Activated CD4-positive, alpha-beta T cell treated with anti-CD3 and anti-CD28 coated beads, Interleukin-2, amount 10 ng/mL, durations not matched to agents 7 days and 5 days (primary cell): ENCODE data around the gene REV1. TPM values are rescaled to one million over a fixed set of nuclear protein-coding genes. Genes with fewer than 3 reads are reported as not detected.
"Not testable (repeated sequence)": the region's sequence is repeated elsewhere in the genome, so short reads cannot be mapped to it uniquely, and the experiment has no call there.

Experiments used
- CTCF ChIA-PET: fragments of 350-600 bp; sonication (Branson Sonifier 250); formaldehyde crosslinking; loops from one replicate; lab custom pipeline; 2021; ENCODE audit warnings: antibody characterized with exemption; lab: Charles Lee
- POLR2A ChIA-PET: fragments of 350-600 bp; sonication (Branson Sonifier 250); formaldehyde crosslinking; loops from one replicate; lab custom pipeline; 2021; ENCODE audit warnings: antibody characterized with exemption; lab: Charles Lee
- DNase-seq: peaks from one replicate; pipeline ENCODE4 v3.0.0-alpha.2; 2020
- H3K27ac Mint-ChIP-seq: one replicate; pipeline ENCODE4 v1.8.0; 2021; ENCODE audit warnings: mild to moderate bottlenecking, moderate library complexity, mixed read lengths
- H3K27me3 Mint-ChIP-seq: one replicate; pipeline ENCODE4 v1.8.0; 2021; ENCODE audit warnings: mixed read lengths
- H3K36me3 Mint-ChIP-seq: one replicate; pipeline ENCODE4 v1.8.0; 2021; ENCODE audit warnings: low read depth, mixed read lengths
- H3K4me1 Mint-ChIP-seq: one replicate; pipeline ENCODE4 v1.8.0; 2021; ENCODE audit warnings: mixed read lengths
- H3K4me3 Mint-ChIP-seq: one replicate; pipeline ENCODE4 v1.8.0; 2021; ENCODE audit warnings: mild to moderate bottlenecking, moderate library complexity, mixed read lengths
- H3K9me3 Mint-ChIP-seq: one replicate; pipeline ENCODE4 v1.8.0; 2021; ENCODE audit warnings: mixed read lengths
- total RNA-seq, 2 experiments: library from RNA; stranded (reverse); gene quantifications; one replicate each; pipeline ENCODE4 v1.2.3, GENCODE V29; 2021

Gene REV1
- 10 to 100 TPM; 37.4 to 40.7 TPM for total RNA-seq

- Mint-ChIP-seq H3K9me3 (no peaks in the 10 kb centered on the region), H3K36me3 (peaks cover 3% of the 10 kb centered on the region), H3K4me1 (peaks cover 31% of the 10 kb centered on the region), H3K4me3 (peak within 1 kb of the TSS; percentile 92), H3K27ac (peak within 1 kb of the TSS; percentile 97), H3K27me3 (no peaks in the 10 kb centered on the region)
- DNase-seq, result peak; percentile 91
- POLR2A ChIA-PET, result no interaction called here
- CTCF ChIA-PET, result interaction anchor here (0.6 to 1.0 kb wide), 4 partner anchors 8 to 120 kb away, joined by 3 to 4 read pairs (median 4); no protein-coding TSS in a partner anchor
Measured at GRCh38 chr2:99489761-99490622, at the start of gene REV1. Gene REV1 (minus strand): TSS chr2:99490017. CDS start chr2:99464975, 25,042 bp downstream.

- H3K36me3 Mint-ChIP-seq, result no peaks in the 10 kb centered on the region
- no peak overlapping the region for H3K4me3 Mint-ChIP-seq
- H3K27ac Mint-ChIP-seq, result no peak overlapping the region
- peaks cover 15% of the 10 kb centered on the region for H3K27me3 Mint-ChIP-seq
- CTCF ChIA-PET, result no interaction called here
- POLR2A ChIA-PET, result no interaction called here
- no peaks in the 10 kb centered on the region for H3K4me1 Mint-ChIP-seq
- DNase-seq, result no peak
- H3K9me3 Mint-ChIP-seq, result no peaks in the 10 kb centered on the region
Measured at GRCh38 chr2:99537910-99538485, 48.2 kb upstream of the REV1 start.

GRCh38 chr2:99524056-99524455, 34.2 kb upstream of the REV1 start:
- ChIA-PET POLR2A (no interaction called here), CTCF (no interaction called here)
- no peak overlapping the region for H3K27ac Mint-ChIP-seq
- no peak overlapping the region for H3K4me3 Mint-ChIP-seq
- no peaks in the 10 kb centered on the region for H3K4me1 Mint-ChIP-seq
- no peaks in the 10 kb centered on the region for H3K36me3 Mint-ChIP-seq
- H3K27me3 Mint-ChIP-seq, result peaks cover 2% of the 10 kb centered on the region
- no peaks in the 10 kb centered on the region for H3K9me3 Mint-ChIP-seq
- DNase-seq, result no peak

GRCh38 chr2:99522157-99522556, 32.3 kb upstream of the REV1 start:
- ChIA-PET CTCF (interaction anchor here (0.6 kb wide), 1 partner anchor 125 kb away, joined by 3 read pairs; no protein-coding TSS in a partner anchor), POLR2A (no interaction called here)
- DNase-seq, result no peak
- no peak overlapping the region for H3K4me3 Mint-ChIP-seq
- no peaks in the 10 kb centered on the region for H3K36me3 Mint-ChIP-seq
- H3K27me3 Mint-ChIP-seq, result peaks cover 2% of the 10 kb centered on the region
- no peak overlapping the region for H3K27ac Mint-ChIP-seq
- H3K9me3 Mint-ChIP-seq, result no peaks in the 10 kb centered on the region
- no peaks in the 10 kb centered on the region for H3K4me1 Mint-ChIP-seq

DNA sequence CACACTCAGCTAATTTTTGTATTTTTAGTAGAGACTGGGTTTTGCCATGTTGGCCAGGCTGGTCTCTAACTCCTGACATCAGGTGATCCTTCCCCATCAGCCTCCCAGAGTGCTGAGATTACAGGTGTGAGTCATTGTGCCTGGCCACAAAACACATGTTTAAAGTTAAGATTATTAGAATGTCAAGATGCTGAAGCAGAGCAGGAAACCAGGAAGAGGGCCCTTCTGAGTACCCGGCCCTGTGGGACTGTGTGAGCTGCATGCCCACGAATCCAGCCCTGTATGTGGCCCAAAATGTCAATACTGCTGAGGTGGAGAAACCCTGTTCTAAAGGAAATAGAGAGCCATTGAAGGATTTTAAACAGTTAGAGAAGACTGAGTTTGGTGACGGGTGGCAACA, 31.0 kb upstream of the REV1 start:
- POLR2A ChIA-PET, result no interaction called here

DNA sequence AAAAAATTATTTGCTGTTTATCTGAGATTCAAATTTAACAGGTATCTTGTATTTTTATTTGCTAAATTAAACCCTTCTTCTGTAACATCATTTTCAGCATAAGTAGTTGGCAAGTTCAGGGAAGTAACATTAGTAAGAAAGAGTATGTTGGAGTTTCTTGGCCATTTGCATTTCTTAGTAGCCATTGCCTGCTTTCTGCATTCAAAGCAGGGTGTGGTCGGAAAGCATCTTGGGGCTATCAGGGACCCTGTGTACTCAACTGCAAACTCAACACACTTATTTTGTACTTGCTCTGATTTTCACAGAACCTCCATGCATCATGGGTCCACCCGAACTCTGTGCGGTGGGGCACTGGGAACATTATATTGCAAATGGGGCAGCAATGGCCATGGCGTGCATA, 30.4 kb upstream of the REV1 start:
- POLR2A ChIA-PET, result no interaction called here
- H3K27ac Mint-ChIP-seq, result no peak overlapping the region
- CTCF ChIA-PET, result no interaction called here
- DNase-seq, result no peak
- H3K27me3 Mint-ChIP-seq, result peaks cover 6% of the 10 kb centered on the region
- no peaks in the 10 kb centered on the region for H3K4me1 Mint-ChIP-seq
- H3K9me3 Mint-ChIP-seq, result no peaks in the 10 kb centered on the region
- H3K36me3 Mint-ChIP-seq, result no peaks in the 10 kb centered on the region
- H3K4me3 Mint-ChIP-seq, result no peak overlapping the region

More for the DNA sequence above, 31.0 kb upstream of the REV1 start:
- Mint-ChIP-seq H3K27ac (no peak overlapping the region), H3K9me3 (no peaks in the 10 kb centered on the region), H3K36me3 (no peaks in the 10 kb centered on the region), H3K4me1 (no peaks in the 10 kb centered on the region), H3K4me3 (no peak overlapping the region), H3K27me3 (peaks cover 3% of the 10 kb centered on the region)
- no peak for DNase-seq
- CTCF ChIA-PET, result no interaction called here

DNA sequence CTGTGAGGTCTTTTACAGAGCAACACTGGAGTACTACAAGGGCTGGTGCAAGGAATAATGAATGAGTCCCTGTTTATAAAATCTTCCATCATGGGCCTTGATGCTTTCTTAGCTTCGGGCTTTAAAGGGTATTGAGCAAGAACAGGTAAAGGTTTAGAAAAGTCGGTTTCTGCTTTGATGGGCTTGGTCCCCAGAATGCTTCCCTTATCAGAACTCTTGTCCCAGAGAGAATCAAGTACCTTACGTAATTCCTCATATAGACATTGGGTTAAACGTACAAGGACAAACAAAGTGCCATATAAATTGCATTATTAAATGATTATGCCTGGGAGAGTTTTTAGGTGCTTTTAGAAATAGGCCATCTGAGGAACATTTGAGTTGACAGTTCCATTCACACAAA, 24.5 kb upstream of the REV1 start:
- H3K4me1 Mint-ChIP-seq, result no peaks in the 10 kb centered on the region
- H3K27ac Mint-ChIP-seq, result no peak overlapping the region
- no peak for DNase-seq
- no peaks in the 10 kb centered on the region for H3K9me3 Mint-ChIP-seq
- no peak overlapping the region for H3K4me3 Mint-ChIP-seq
- no peaks in the 10 kb centered on the region for H3K36me3 Mint-ChIP-seq
- peaks cover 4% of the 10 kb centered on the region for H3K27me3 Mint-ChIP-seq
- ChIA-PET CTCF (no interaction called here), POLR2A (no interaction called here)

DNA sequence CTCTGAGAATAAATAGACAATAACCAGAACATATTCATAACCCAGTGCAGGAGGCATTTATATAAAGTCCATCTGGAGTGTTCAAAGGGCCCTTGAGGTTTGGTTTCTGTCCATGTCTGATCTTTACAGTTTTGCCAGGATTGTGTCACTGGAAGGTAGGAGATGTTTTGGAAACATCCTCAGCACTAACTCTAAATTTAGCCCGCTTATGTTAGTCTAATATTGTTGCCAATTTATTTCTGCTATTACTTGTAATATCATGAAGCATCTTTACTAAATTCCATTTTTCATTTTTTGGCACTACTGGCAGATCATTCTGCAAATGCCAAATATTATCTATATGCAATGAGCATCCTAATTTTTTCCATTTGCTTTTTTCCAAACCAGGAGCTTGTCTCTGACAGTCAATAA, 22.4 kb upstream of the REV1 start:
- no peak overlapping the region for H3K4me3 Mint-ChIP-seq

DNA sequence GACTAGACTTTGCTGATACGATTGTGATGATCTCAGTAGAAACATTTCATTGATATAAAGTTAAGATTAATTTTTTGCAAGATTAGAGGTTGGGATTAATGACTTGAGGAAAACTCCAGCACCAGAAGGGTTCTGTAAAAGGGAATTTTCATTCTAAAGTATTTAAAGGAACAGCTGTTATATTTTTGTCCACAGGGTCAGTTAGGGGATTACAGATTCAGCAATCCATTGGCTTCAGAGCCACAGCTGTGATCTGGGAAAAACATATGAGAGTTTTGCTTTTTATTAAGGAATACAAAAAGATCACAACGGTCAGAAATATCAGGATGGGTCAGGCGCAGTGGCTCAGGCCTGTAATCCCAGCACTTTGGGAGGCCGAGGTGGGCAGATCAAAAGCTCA, 19.6 kb upstream of the REV1 start:
- Mint-ChIP-seq H3K27ac (no peak overlapping the region), H3K36me3 (no peaks in the 10 kb centered on the region), H3K27me3 (no peaks in the 10 kb centered on the region), H3K9me3 (no peaks in the 10 kb centered on the region), H3K4me3 (no peak overlapping the region), H3K4me1 (no peaks in the 10 kb centered on the region)
- CTCF ChIA-PET, result no interaction called here
- POLR2A ChIA-PET, result no interaction called here
- DNase-seq, result no peak

More for the DNA sequence above, 22.4 kb upstream of the REV1 start:
- no peaks in the 10 kb centered on the region for H3K36me3 Mint-ChIP-seq
- POLR2A ChIA-PET, result no interaction called here
- no peak for DNase-seq
- no peak overlapping the region for H3K27ac Mint-ChIP-seq
- peaks cover 4% of the 10 kb centered on the region for H3K27me3 Mint-ChIP-seq
- H3K4me1 Mint-ChIP-seq, result no peaks in the 10 kb centered on the region
- CTCF ChIA-PET, result no interaction called here
- H3K9me3 Mint-ChIP-seq, result no peaks in the 10 kb centered on the region

DNA sequence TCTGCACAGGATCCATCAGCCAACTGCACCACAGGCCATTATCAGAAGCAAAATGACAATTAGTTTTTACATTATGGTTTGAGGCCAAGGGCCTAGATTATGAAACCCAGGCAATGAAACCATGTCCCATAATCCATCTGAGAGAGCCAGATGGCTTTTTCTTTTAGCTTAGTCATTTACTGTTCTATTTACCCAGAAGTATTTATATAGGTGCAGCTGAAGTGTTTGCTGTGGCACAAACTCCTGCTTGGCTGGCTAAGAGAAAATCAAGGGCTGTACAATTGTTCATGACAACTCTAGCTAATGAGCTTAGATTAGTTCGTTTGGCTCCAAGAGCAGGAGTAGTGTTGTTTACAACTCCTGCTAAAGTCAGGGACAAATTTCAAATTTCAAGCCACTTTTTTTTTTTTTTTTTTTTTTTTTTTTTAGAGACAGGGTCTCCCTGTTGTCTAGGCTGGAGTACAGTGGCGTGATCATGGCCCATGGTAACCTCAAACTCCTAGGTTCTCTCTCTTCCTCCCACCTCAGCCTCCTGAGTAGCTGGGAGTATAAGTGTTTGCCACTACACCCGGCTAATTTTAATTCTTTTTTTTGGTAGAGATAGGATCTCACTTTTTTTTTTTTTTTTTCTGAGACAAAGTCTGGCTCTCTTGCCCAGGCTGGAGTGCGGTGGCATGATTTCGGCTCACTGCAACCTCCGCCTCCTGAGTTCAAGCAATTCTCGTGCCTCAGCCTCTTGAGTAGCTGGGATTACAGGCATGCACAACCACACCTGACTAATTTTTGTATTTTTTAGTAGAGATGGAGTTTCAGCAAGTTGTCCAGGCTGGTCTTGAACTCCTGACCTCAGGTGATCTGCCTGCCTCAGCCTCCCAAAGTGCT, 18.4 kb upstream of the REV1 start:
- H3K4me1 Mint-ChIP-seq, result peaks cover 4% of the 10 kb centered on the region
- no peaks in the 10 kb centered on the region for H3K27me3 Mint-ChIP-seq
- H3K36me3 Mint-ChIP-seq, result no peaks in the 10 kb centered on the region
- CTCF ChIA-PET, result no interaction called here
- no peak overlapping the region for H3K4me3 Mint-ChIP-seq
- POLR2A ChIA-PET, result no interaction called here
- no peak for DNase-seq
- H3K27ac Mint-ChIP-seq, result no peak overlapping the region
- no peaks in the 10 kb centered on the region for H3K9me3 Mint-ChIP-seq

GRCh38 chr2:99504844-99505584, 15.2 kb upstream of the REV1 start:
- ChIA-PET CTCF (interaction anchor here (0.7 kb wide), 1 partner anchor 8 kb away, joined by 4 read pairs; no protein-coding TSS in a partner anchor), POLR2A (no interaction called here)
- no peak for DNase-seq
- peaks cover 4% of the 10 kb centered on the region for H3K4me1 Mint-ChIP-seq
- H3K4me3 Mint-ChIP-seq, result no peak overlapping the region
- peaks cover 4% of the 10 kb centered on the region for H3K27me3 Mint-ChIP-seq
- H3K27ac Mint-ChIP-seq, result no peak overlapping the region
- H3K9me3 Mint-ChIP-seq, result no peaks in the 10 kb centered on the region
- H3K36me3 Mint-ChIP-seq, result no peaks in the 10 kb centered on the region

DNA sequence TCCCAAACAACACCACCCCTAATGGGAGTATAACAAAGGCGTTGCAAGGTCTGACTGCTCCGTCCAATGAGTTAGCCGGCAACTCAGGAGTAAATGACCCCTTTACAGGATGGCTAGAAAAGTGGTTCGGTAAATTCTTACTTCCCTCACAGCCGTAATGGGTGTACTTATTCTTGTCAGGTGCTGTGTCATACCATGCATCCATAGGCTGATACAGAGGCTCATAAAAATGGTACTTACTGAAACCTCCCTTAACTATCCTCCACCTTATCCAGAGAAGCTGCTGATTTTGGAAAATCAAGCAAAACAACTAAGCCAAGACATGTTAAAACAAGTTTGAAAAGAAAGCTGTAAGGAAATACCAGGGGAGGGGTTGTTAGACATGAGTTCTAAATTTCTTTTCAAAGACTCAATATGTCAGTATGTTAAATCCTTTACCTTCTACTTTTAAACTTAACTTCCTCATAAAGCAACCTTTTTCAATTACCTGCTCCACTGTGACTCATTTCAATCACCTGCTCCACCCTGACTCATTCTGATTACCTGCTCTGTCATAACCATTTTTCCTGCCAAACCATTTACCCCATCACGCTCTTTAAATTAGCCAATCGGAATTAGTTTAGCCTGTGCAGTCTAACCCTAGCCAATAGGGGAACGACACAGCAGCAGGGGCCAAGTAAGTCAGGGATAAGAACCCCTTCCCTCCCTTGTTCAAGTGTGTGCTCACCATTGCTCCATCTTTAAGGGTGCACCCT, 14.0 kb upstream of the REV1 start:
- DNase-seq, H3K27ac Mint-ChIP-seq, H3K36me3 Mint-ChIP-seq, H3K4me1 Mint-ChIP-seq, H3K9me3 Mint-ChIP-seq, POLR2A ChIA-PET, H3K4me3 Mint-ChIP-seq: not testable (repeated sequence)
- CTCF ChIA-PET, result interaction anchor here (0.7 kb wide), 1 partner anchor 9 kb away, joined by 4 read pairs; no protein-coding TSS in a partner anchor
- peaks cover 16% of the 10 kb centered on the region for H3K27me3 Mint-ChIP-seq
